Esophagus mucosa (tissue), 1 donor: Measurements from ENCODE around the gene RNF222. TPM values are rescaled to one million over a fixed set of nuclear protein-coding genes. Genes with fewer than 3 reads are reported as not detected.

Experiments used
- ATAC-seq: fragments of 200-7000 bp; cut with Tn5 transposase; one replicate; pipeline ENCODE4 v1.9.1; 2020
- total RNA-seq: library from RNA; stranded (reverse); gene quantifications from one replicate; pipeline ENCODE4 v1.2.4, GENCODE V29; 2023
- donor health status: DM: yes; HTN: yes; CAD: no.

The RNF222 gene, protein sequence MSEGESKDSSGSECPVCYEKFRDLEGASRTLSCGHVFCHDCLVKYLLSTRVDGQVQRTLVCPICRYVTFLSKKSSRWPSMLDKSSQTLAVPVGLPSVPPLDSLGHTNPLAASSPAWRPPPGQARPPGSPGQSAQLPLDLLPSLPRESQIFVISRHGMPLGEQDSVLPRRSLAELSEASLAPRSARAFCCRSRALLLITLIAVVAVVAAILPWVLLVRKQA
- 10.8 TPM for total RNA-seq

- ATAC-seq: peak; percentile 70
Measured at GRCh38 chr17:8397636-8398035, at the start of gene RNF222. TSS of gene RNF222 (minus strand) at chr17:8397827. CDS start at chr17:8393461, 4,366 bp downstream.

GRCh38 chr17:8445536-8445935 lies 47.9 kb upstream of the RNF222 start:
- ATAC-seq: no peak

DNA sequence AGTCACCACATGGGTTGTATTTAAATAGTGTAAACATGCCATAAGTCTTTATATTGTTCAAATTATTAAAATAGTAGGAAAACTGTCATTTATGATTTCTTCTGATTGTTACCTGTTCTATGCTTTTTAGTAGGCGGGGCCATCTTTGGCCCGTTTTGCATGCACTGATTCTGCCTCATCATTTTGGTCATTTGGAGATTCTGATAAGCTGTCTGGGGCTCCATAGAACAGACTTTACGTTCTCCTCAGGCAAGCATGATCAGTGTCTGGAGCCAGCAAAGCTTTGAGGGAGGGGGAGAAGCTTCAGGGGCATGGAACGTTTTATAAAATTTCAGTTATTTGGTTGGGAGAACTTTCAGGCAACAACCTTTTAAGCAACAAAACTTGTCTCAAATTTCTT lies 46.9 kb upstream of the RNF222 start:
- ATAC-seq: no peak

- ATAC-seq: no peak
Measured at GRCh38 chr17:8443756-8444155, 46.1 kb upstream of the RNF222 start.

- no peak for ATAC-seq
Measured at GRCh38 chr17:8442310-8442709, 44.7 kb upstream of the RNF222 start.

DNA sequence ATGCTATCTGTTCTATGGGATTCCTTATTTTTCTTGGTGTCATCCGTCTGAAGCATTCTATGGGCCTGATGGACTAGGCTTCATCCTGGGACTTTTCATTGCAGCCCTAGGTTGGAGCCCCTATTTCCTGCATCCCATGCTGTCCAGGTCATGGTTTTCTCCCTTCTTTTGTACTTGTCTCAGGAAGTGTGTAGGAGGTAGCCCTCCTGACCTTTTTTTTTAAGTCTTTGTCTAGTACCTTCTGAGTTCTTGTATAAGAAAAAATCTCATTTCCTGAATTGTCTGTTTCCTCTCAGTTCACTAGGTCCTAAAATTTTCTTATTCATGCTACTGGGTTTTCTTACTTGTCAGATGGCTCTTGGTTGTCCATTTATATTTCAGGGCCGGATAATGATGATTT lies 44.1 kb upstream of the RNF222 start:
- no peak for ATAC-seq

- ATAC-seq: no peak
Measured at GRCh38 chr17:8439681-8440080, 42.1 kb upstream of the RNF222 start.

GRCh38 chr17:8438441-8438840 lies 40.8 kb upstream of the RNF222 start:
- no peak for ATAC-seq

- no peak for ATAC-seq
Measured at GRCh38 chr17:8436844-8437171, 39.2 kb upstream of the RNF222 start.

DNA sequence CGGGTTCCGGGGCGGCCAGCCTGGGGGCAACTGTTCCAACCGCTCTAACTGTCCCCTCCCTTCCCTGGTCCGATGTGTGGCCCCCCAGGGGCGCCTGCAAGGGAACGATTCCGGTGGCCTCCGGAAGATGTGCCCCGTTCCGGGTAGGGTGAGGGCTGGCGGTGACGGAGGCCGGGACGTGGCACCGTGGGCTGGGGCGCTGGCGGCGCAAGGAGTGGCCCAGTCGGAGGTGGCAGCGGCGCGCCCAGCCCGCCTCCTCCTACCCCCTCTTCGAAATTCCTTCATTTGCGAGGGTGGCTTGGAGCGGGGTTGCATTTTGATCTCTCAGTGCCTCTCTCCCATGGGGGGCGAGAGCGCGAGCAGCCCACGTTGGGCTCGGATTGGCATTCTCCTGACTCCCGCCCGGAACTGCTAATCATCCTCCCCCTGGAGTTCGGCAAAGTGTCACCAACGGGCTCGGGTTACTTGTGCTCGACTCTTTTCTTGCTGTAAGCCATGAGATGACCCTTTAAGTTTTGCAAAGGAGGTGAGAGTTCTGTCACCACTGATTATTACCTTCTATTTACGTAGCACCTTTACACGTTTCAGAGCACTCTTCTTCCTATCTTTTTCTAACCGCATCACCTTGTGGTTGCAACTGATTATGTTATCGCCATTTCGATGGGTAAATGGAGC lies 38.7 kb upstream of the RNF222 start:
- peak; percentile 84 for ATAC-seq

GRCh38 chr17:8435245-8436168 lies 37.9 kb upstream of the RNF222 start, which contains the start of gene NDEL1:
TSS of gene NDEL1 (plus strand) at chr17:8435884. CDS start at chr17:8444272, 8,388 bp downstream.
- ATAC-seq: peak; percentile 97

DNA sequence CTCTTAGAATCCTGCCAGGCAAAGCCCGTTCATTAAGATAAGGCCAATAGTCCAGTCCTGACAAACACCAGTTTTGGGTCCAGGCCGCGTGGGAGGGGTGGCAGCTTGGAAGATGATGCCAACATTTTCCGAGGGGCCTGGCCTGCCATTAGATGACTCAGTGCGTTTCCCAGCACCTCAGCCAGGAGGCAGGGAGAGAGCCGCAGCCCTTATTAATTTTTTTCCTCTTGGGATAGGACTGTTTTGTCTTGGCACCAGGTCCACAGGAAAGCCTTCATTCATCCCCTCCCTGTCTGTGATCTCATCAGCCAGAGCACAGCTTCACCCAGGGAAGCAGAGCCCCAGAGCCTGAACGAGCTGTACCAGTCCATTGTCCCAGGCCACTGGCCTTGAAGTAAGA lies 33.3 kb upstream of the RNF222 start:
- peak; percentile 40 for ATAC-seq

DNA sequence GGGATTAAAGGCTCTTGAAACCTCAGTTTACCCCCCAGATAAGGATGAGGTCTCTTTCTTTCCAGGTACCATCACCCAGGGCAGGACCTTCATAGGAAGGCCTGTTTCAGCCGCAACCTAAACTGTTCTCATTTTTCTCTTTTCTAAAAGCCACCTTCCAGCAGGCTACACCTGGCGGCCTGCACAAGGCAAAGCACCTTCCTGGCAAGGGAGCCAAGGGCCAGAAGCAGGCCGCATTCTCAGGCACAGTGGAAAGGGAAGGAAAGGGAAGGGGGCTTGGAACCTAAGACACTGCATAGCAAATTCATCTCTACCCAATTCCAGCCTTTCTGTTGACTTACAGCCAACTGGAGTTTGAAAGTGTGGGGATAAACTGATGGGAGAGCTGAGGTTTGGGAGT lies 29.2 kb upstream of the RNF222 start:
- ATAC-seq: no peak

DNA sequence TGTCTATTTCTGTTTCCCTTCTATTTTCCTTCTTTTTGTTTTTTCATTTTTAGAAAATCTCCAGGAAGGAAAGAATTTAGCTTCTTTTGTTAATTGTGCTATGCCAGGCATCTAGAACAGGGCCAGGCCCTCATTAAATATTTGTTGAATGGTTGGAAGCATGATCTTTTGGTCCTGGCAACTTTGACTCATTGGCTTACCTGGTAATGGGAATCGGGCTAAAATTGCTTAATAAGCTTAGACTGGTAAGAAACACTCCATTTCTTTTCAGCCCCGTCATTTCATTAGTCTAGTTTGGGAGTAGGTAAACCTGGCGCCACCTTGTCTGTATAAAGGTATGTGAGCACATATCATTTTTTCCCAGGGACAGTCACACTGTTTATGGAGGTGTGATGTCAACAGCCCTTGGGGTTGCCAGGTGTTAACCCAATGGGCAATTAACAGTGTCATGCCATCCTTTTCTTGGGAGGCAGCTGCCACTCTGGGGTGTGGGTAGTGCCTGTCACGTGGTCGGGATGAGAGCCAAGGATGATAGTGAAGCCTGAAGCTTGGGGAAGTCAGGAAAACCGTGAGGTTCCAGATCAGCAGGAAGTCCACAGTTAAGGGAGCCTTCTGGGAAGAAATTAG lies 28.6 kb upstream of the RNF222 start:
- peak; percentile 78 for ATAC-seq

- ATAC-seq: peak; percentile 85
Measured at GRCh38 chr17:8421571-8421970, 23.9 kb upstream of the RNF222 start.

DNA sequence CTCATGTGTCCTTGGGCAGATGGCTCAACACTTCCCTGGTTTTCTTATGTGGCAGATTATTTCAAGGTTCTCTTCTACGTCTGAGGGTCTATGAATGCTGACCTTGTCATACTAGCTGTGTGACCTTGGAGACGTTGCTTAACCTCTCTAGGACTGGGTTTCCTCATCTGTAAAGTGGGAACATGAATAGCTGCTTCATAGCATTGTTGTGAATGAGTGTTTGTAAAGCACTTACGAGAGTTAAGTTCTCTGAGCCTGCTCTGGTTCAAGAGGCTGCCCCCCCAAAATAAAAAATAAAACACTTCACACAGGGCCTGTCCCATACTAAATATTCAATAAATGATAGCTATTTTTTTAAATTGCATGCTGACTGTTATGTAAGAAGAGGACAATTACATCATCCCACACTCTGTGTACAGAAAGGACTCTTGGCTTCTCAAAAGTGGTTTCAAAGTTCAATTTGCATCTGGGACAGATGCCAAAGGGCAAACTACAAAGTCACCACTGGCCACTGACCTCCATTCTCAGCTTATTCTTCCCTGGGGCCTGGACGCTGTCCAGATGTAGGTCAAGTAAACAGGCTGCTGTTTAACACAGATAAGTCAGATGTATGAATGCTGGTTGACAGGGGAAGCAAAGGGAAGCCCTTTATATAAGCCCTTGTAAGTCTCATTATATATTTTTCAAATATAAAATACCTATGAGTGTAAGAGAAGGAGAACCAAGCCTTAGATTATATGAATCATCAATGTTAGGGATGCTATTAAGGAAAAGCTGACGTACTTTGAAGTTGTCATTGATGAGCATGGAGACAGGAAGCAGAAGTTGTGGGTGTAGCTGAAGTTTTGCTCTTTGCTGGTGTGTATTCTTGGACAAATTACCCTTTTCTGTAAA lies 22.7 kb upstream of the RNF222 start:
- ATAC-seq: peak; percentile 40

- ATAC-seq: no peak
Measured at GRCh38 chr17:8419305-8419704, 21.7 kb upstream of the RNF222 start.

- ATAC-seq: no peak
Measured at GRCh38 chr17:8418471-8418870, 20.8 kb upstream of the RNF222 start.

- ATAC-seq: peak; percentile 64
Measured at GRCh38 chr17:8417806-8418205, 20.2 kb upstream of the RNF222 start.

DNA sequence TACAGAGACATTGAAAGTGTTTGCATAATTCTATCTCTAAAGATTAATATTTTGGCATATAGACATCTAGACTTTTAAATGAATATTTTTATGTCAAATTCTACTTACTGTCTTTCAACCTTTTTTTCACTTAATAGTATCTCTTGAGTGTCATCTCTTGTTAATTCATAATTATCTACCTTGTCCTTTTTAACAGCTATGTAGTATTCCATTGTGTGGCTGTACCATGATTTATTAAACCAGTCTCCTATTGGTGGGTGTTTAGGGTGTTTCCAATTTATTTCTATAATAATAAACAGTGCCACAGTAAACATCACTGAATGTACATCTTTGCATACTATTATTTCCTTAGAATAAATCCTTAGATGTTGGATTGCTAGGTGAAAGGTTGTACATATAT lies 16.3 kb upstream of the RNF222 start:
- ATAC-seq: no peak

DNA sequence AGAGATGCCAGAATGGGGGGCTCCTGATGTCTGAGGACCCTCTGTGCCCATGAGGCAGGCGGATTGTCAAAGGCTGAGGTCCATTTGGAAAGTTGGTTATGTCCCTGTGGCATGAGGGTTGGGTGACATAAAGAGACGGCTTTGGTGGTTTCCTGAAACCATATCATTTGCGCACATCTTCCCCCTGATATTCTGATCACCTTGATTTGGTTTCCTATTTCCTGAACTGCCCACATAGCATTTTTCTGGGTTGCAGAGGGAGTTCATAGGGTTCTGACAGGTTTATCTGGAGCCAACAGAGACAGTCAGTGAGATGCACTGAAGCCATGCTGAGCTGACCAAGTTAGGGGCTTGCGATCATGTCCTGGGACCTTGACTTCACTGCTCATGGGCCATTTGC lies 15.7 kb upstream of the RNF222 start:
- ATAC-seq: no peak

DNA sequence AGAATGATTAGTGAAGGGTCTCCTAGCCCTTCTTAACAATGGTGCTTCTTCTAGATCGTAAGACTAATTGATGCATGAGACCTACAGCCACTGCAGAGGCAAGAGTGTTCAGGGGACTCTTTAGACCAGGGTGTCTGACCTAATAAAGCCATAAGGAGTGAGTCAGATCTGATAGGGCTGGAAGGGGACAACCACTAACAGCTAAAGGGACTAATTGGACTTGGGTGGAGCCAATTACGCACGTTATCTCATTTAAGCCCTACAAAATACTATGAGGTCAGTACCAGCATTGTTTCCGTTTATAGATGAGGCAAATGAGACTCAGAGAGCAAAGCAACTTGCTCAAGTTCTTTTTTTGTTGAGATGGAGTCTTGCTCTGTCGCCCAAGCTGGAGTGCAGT lies 14.5 kb upstream of the RNF222 start:
- no peak for ATAC-seq
